Measurements from ENCODE around the gene NEUROD2.

NEUROD2 gene

DNA sequence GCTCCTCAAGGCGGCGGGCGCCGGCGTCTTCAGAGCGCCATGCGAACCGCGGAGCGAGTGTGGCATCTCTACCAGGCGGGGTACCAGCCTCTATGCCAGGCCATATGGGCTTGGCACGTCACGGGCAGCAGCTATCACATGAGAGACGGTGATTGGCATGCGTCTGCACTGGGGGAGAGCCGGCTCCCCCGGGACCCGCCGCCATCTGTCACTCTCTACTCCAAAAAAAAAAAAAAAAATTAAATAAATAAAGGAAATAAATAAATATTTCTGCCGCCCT lies at the start of gene NEUROD2:
Gene NEUROD2 (minus strand): TSS at position 70 of the 280 bp plus-strand sequence. CDS start 1,321 bp downstream, outside the sequence.
- FAIRE-seq, result no peak

- FAIRE-seq, result no peak
Measured at GRCh38 chr17:39655105-39655504, 47.4 kb upstream of the NEUROD2 start.

GRCh38 chr17:39653662-39654331 lies 46.1 kb upstream of the NEUROD2 start:
- no peak for FAIRE-seq

- no peak for FAIRE-seq
Measured at GRCh38 chr17:39653316-39653661, 45.6 kb upstream of the NEUROD2 start.

GRCh38 chr17:39652587-39653315 lies 45.0 kb upstream of the NEUROD2 start:
- no peak for FAIRE-seq

GRCh38 chr17:39651923-39652586 lies 44.3 kb upstream of the NEUROD2 start:
- no peak for FAIRE-seq

DNA sequence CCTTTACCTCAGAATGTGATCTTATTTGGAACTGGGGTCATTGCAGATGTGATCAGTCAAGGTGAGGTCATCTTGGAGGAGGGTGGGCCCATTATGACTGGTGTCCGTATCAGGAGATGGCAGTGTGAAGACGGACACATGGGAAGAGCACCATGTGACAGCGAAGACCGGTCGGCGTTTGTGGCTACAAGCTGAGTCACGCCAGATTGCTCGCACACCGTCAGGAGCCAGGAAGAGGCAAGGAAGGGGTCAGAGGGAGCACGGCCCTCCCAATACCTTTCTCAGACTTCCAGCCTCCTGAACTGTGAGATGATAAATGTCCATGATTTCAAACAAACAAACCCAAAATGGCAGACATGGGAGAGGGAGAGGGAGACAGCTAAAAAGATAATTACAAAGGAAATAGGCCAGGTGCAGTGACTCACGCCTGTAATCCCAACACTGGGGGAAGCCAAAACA lies 42.4 kb upstream of the NEUROD2 start:
- no peak for FAIRE-seq

- no peak for FAIRE-seq
Measured at GRCh38 chr17:39648616-39649366, 41.1 kb upstream of the NEUROD2 start.

- FAIRE-seq, result no peak
Measured at GRCh38 chr17:39647256-39647655, 39.5 kb upstream of the NEUROD2 start.

DNA sequence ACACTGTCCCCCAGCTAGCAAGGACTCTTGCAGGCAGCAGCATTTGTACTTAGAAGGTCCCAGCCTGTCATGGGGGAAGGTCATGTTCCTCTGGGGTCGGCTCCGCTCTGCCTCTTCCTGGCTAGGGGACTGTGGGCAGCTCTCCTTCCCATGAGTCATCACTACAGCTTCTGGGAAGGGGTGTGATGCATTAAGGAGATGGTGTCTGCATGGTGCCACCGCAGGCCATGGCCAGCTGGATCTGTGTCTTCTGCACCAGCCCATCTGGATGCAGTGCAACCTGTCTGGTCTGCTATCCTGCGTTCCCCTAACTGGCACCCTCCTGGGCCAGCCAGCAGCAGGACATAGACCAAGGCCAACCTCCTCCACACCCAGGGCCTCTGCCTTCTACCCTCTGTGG lies 35.6 kb upstream of the NEUROD2 start:
- no peak for FAIRE-seq

- no peak for FAIRE-seq
Measured at GRCh38 chr17:39642291-39643074, 34.8 kb upstream of the NEUROD2 start.

- no peak for FAIRE-seq
Measured at GRCh38 chr17:39641883-39642282, 34.2 kb upstream of the NEUROD2 start.

- no peak for FAIRE-seq
Measured at GRCh38 chr17:39641097-39641496, 33.4 kb upstream of the NEUROD2 start.

- FAIRE-seq, result no peak
Measured at GRCh38 chr17:39640591-39641031, 32.9 kb upstream of the NEUROD2 start.

GRCh38 chr17:39639566-39640458 lies 32.1 kb upstream of the NEUROD2 start:
- FAIRE-seq, result no peak

- FAIRE-seq, result no peak
Measured at GRCh38 chr17:39639043-39639442, 31.3 kb upstream of the NEUROD2 start.

DNA sequence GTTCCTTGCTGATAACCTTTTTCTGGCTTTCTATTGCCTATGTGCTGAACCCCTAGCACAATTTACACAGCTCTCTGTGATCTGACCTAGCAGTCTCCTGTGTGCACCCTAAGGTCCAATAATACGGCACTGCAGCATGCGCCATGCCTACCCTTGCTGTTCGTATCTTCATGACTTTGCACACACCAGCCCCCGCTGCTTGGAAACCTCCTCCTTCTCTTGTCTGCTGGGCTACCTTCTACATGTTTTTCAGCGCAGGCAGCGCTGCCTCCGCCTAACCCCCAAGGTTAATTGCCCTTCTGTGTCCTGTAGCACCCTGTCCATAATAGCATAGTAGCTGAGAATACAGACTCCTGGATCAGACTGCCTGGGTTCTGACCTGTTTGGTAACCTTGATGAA lies 30.6 kb upstream of the NEUROD2 start:
- FAIRE-seq, result no peak

GRCh38 chr17:39636927-39637736 lies 29.4 kb upstream of the NEUROD2 start, which contains the start of gene STARD3:
STARD3 (plus strand) TSS chr17:39637144; CDS start chr17:39653532, 16,388 bp downstream.
- no peak for FAIRE-seq

GRCh38 chr17:39636587-39636926 lies 28.8 kb upstream of the NEUROD2 start:
- no peak for FAIRE-seq

DNA sequence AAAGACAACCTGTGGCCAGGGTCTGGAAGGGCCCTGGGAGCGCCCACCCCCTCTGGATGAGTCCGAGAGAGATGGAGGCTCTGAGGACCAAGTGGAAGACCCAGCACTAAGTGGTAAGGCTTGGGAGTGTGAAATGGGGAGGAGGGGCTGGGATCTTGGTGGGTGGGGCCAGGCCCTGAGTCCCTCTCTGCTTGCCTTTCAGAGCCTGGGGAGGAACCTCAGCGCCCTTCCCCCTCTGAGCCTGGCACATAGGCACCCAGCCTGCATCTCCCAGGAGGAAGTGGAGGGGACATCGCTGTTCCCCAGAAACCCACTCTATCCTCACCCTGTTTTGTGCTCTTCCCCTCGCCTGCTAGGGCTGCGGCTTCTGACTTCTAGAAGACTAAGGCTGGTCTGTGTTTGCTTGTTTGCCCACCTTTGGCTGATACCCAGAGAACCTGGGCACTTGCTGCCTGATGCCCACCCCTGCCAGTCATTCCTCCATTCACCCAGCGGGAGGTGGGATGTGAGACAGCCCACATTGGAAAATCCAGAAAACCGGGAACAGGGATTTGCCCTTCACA lies 28.0 kb upstream of the NEUROD2 start:
- FAIRE-seq, result no peak

Measured in endometrium (tissue), 2 donors.